Measurements from ENCODE around the gene RING1.

RING1 gene

GRCh38 chr6:33172688-33173534, 35.4 kb upstream of the RING1 start:
- DNase-seq = no peak

DNA sequence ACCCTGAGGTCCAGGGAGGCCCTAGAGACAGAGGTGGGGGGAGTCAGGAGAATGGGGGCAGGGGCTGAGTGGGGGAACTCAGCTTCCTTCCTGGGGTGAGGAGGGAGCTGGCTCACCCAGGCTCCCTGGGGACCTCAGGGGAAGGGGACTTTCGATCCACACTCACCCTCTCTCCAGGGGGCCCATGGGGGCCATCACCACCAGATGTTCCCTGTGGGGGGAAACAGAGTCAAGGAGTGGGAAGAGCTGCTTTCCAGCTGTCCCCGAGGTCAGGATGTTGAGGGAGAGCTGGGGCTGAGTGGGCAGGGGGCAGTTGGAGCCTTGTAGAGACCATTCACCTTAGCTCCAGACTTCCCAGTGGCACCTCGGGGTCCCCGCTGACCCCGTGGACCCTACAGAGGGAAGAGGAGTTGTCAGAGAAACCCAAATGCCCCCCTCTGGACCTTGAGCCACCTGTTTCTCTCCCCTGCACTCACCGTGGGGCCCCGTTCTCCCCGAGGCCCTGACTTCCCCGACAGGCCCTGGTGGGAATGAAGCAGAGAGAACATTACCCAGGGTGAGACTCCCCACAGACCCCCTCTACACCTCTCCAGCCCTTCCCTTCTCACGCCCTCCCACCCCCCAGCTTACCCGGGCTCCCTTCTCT, 34.6 kb upstream of the RING1 start:
- no peak for DNase-seq

GRCh38 chr6:33174784-33175183, 33.5 kb upstream of the RING1 start:
- no peak for DNase-seq

DNA sequence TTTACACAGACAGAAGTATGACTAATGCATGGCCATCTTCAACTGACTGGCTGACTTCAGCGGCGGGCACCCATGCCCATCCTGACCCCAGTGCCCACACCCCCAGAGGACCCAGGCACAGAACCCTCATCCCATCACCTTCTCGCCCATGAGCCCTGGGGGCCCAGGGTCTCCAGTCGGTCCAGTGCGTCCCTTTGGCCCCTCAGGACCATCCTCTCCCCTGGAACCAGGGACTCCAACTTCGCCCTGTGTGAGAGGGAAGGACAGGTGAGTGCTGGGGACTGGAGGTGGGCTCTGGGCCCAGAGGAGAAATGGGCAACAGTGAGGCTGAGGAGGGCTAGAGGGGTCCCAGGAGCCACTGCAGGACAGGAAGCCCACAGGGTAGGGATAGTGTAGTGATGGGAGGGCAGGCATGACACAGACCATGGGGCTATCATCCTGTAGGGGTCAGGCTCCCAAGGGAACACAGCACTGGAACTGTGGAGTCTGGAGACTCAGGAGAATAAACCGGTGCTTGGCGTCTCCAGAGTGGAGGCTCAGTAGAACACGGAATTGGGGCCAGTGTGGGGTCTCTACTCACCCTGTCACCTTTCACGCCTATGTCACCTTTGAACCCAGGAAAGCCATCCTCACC, 32.7 kb upstream of the RING1 start:
- no peak for DNase-seq

DNA sequence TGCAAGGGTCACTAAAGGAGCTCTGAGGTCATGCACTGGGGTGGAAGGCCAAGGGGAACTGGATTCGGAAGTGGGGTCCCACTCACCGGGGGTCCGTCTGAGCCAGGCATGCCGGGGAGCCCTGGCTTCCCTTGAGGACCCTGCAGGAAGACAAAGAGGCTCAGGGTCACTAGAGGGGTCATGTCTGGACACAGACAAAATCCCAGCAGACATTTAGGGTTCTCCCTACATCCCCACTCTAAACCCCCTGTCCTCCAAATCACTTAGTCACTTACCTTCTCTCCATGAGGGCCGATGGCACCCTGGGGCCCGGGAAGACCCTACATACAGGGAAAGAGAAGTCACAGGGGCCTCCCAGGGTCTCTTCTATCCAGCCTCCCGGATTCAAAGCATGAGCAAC, 31.4 kb upstream of the RING1 start:
- DNase-seq = no peak

DNA sequence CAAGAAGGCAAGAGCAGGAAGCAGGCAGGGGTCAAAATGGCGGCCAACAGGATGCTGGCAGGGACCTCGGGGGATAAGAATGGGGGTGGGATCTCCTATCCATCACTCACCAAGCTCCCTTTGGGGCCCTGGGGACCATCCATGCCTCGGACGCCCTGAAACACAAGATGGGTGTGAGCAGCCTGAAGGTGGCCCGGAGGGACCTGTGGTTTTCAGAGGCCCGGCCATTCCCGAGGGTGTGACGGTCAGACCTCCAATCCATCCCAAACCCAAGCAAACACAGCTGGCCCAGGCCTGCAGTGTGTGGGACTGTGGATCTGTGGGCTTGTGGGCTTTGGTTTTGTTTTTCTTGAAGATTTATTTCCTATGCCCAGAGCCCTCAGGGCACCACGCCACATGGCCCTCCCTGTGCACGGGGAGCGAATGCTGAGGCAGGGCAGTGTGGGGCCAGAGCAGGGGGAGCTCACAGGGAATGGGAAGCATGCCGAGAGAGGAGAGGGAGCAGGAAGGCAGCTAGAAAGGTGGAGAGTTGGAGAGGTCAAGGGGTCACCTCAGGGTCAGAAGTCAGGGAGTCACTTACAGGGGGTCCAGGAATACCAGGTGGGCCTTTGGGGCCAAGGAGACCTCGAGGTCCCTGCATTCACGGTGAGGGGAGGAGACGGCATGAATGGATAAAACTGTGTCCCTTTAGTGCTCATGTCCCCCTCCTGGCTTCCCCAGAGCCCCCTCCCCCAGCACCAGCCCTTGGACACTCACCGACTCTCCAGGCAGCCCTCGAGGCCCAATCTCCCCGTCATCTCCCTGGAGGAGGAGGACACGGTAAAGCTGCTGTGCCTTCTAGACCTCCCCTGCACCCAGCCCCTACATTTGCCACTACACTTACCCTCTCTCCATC, 30.5 kb upstream of the RING1 start:
- no peak for DNase-seq

DNA sequence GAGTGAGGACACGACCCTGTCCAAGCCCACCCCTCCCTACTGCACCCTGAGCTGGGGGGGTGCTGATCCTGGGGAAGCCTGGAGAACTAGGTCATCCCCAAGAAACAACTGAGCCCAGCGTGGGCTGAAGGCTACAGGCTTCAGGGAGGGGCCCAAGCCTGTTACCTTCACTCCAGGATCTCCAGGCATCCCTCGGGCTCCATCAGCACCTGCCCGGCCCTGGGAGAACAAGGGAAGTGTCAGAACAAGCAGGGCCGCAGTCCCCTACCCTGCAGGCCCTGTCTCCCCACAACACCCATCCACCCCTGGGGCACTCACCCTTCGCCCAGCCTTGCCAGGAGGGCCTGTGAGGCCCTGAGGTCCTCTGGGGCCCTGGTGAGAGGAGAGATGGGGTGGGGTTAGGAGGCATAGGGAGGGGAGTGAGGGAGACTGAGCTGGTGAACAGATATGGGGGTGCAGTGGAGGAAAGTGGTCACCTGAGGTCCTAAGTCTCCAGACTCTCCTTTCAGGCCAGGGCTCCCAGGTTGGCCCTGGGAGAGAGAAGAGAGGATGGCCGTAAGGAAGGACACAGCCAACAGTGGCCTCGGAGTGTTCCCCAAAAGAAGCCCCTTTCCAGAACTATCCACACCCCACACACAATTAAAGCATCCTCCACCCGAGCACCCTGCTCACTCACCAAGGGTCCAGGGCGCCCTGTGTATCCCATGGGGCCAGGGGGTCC, 29.4 kb upstream of the RING1 start:
- DNase-seq = no peak

- no peak for DNase-seq
Measured at GRCh38 chr6:33181141-33181540, 27.2 kb upstream of the RING1 start.

- no peak for DNase-seq
Measured at GRCh38 chr6:33183071-33183683, 25.1 kb upstream of the RING1 start.

DNA sequence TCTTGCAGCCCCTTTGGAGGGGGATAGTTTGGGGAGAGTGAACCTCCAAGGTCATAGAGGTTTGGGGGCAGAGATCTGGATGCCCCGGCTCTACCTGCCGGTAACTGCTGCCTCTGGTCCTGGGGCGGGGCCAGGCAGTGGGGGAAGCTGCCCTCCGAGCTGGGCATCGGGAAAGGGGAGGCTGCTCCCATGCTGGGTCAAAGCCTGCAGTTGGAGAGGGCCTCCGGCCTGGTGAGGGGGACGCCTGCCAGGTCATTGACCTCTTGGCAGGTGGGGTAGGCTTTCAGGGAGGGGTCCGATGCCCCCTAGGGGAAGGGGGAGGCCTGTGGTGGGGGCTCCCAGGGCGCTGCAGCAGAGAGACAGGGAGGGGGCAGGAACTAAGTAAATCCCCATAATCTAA, 23.1 kb upstream of the RING1 start:
- DNase-seq = no peak

DNA sequence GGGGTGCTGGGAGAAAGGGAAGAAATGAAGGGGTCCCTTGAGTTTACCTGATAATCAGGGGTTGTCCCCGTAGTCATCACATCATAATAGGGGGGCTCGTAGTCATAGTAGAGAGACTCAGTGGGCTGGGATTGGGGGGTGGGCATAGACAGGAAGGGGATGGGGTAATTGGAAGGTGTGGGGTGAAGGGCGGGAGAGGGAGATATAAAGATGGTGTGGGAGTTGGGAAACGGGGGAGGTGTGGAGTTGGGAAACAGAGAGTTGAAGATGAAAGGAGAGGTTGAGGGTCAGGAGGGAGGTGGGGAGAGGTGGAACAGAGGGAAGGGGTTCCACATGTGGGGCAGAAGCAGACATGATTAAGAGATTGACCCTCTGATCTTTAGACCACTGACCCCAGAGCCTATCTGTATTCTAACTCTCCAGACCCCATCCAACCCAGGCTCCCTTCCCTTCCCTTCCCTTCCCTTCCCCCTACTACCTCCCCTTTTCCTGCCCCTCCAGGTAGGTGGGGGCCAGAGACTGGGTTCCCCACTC, 22.6 kb upstream of the RING1 start:
- DNase-seq = no peak

- no peak for DNase-seq
Measured at GRCh38 chr6:33187809-33188208, 20.5 kb upstream of the RING1 start.

DNA sequence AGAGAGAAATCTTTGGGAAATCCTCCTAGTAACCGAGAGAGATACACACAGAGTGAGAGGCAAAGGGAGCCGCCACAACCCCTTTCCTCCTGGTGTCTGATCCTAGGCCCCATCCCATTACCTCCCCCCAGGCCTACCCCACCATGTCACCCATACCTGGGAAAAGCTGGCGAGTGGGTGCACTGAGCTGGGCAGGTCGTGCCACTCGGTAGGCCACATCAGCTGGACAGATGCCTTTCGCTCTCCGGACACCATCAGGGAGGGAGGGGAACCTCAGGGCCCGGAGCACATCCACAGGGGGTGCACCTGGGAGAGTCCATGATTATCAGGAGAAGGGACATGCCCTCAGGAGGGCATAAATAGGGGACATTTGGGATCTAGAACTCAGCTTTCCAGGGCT, 19.1 kb upstream of the RING1 start:
- no peak for DNase-seq

DNA sequence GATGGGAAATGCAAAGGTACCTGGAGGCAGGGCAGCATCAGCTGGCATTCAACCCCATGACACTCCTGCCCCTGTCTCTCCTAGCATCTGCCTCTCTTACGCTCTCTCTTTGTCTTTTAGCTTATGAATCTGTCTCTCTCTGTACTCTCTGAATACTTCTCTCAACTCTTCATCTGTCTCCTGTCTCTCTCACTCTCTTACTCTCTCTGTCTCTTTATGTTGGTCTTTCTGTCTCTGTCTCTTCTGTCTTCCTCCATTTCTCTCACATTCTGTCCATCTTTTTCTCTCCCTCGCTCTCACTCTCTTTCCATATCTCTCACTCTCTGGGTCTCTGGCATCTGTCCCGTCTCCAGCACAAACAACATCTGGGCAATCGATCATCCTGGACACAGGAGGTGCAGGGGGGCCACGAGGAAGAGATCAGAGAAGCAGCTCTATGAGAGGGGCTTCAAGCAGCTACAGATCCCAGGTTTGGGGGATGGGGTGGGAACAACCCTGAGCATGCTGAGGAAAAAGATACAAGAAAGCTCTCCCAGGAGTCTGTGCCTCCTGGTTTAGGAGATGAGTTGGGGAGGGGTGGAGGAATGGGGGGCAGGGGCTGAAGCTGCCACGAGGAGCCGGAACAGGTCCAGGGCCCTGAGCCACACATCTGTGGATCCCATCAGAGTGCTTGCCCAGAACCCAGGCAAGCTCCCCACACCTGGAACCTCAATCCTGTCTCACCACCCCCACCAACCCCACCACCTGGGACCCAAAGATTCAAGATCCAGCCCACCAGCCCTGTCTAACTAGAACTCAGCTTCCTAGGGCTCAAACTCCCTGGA, 18.5 kb upstream of the RING1 start:
- no peak for DNase-seq

DNA sequence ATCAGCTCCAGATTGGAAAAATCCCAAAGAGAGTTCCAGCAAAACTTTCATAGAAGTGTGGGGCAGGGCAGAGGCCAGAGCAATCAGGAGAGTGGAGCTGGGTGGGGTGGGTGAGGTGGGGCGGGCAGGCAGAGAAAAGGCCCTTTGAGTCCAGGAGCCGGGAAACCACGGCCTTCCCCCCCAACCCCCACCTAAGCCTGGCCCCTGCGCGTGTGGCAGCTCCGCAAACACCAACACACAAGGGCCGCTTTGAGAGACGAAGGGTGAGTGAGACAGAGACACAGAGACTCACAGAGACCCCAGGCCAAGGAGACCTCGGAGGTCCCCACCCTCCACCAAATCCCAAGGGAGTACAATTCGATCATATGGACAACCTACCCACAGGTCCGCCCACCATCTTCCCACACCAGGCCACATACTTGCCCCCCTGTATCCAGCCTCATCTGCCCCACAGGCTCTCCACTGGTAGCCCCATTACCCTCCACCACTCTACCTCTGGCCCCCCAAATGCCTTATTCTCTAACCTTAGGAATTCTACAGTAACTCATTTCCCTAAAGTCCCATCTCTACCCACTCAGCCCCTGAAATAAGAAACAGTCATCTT, 17.7 kb upstream of the RING1 start:
- DNase-seq = no peak

- no peak for DNase-seq
Measured at GRCh38 chr6:33191383-33192104, 16.8 kb upstream of the RING1 start.

DNA sequence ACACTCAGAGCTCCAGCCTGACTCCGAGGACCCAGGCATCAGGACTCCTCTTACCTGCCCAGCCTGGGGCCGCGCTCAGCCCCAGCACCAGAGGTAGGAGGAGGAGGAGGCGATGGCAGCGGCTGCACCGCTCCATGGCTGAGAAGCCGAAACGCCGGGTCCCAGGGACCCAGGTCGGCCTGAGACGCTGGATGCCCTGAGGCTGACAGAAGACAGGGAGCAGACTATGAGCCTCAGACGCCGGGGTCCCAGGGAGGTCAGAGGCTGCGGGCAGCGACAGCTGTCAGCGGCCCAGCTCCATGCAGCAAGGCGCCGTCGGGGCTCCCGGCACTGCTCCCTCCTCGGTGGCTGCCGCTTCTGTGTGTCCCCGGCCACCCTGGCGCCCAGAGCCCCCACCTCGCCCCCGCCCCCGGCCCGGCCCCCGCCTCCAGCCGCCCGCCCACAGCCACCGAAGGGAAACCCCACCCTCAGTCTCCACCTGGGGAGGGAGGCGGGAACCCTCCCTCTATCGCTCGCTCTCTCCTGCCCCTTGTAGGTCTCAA, 16.1 kb upstream of the RING1 start, which contains the start of gene COL11A2:
Gene COL11A2, minus strand, starts transcription at position 363 of the 542 bp plus-strand sequence. Its CDS starts 227 bp downstream, at position 136.
- DNase-seq = no peak

GRCh38 chr6:33192671-33193602, 15.4 kb upstream of the RING1 start:
- DNase-seq = no peak
